Neural crest cell (in vitro differentiated cells): ENCODE results near the gene WDR17. TPM values are rescaled to one million over a fixed set of nuclear protein-coding genes. Genes with fewer than 3 reads are reported as not detected.

ENCODE experiments used
- DNase-seq: peaks from one replicate; pipeline ENCODE4 v3.0.0; 2021; ENCODE audit warnings: low read depth, mixed read lengths, low spot score
- H3K27ac Mint-ChIP-seq: one replicate; pipeline ENCODE4 v1.8.0; 2021; ENCODE audit warnings: mild to moderate bottlenecking, mixed read lengths; ENCODE audit not compliant: unreplicated experiment
- H3K27me3 Mint-ChIP-seq: 2 replicates; pipeline ENCODE4 v1.8.0; 2021; ENCODE audit warnings: low read depth, mild to moderate bottlenecking, mixed read lengths
- H3K36me3 Mint-ChIP-seq: 2 replicates; pipeline ENCODE4 v1.8.0; 2021; ENCODE audit warnings: low read depth, mild to moderate bottlenecking, mixed read lengths
- H3K4me1 Mint-ChIP-seq: 2 replicates; pipeline ENCODE4 v1.8.0; 2021; ENCODE audit warnings: mixed read lengths
- H3K4me3 Mint-ChIP-seq: one replicate; pipeline ENCODE4 v1.8.0; 2021; ENCODE audit warnings: mild to moderate bottlenecking, mixed read lengths
- H3K9me3 Mint-ChIP-seq: 2 replicates; pipeline ENCODE4 v1.8.0; 2021; ENCODE audit warnings: mixed read lengths
- total RNA-seq: library from RNA; stranded (reverse); gene quantifications from 2 replicates; pipeline ENCODE4 v1.2.1, GENCODE V29; 2021
- TF ChIP-seq, protein P1 (sequence below): fragments of 200-600 bp; sonication (generic); conservative IDR thresholded peaks from 2 replicates; pipeline ENCODE4 v1.5.0; 2021; ENCODE audit warnings: antibody characterized with exemption, mild to moderate bottlenecking

WDR17 gene
- total RNA-seq, 1 donor from 2014 or later: 8.7 TPM

DNA sequence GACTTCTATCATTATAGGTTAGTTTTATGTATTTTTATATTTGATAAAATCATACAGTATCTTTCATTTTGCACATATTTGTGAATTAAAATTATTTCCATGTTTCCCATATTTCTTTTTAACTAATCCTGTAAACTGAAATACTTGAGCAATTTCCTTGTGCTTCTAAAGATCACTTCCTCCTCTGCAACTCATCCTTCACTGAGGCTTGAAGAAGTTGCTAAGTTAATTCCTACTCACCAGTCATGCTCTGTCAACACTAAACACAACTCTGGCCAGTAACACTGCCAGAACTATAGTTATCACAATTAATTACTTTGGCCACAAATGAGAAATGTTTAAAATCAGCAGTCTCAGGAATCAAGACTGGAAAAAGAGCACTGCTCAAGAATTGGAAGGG, 123.0 kb downstream of the WDR17 start:
- Mint-ChIP-seq H3K27ac (no peak overlapping the region), H3K36me3 (no peaks in the 10 kb centered on the region), H3K27me3 (peaks cover 7% of the 10 kb centered on the region), H3K4me1 (no peaks in the 10 kb centered on the region), H3K9me3 (no peaks in the 10 kb centered on the region), H3K4me3 (no peak overlapping the region)
- no peak for DNase-seq
- TF ChIP-seq, protein P1, sequence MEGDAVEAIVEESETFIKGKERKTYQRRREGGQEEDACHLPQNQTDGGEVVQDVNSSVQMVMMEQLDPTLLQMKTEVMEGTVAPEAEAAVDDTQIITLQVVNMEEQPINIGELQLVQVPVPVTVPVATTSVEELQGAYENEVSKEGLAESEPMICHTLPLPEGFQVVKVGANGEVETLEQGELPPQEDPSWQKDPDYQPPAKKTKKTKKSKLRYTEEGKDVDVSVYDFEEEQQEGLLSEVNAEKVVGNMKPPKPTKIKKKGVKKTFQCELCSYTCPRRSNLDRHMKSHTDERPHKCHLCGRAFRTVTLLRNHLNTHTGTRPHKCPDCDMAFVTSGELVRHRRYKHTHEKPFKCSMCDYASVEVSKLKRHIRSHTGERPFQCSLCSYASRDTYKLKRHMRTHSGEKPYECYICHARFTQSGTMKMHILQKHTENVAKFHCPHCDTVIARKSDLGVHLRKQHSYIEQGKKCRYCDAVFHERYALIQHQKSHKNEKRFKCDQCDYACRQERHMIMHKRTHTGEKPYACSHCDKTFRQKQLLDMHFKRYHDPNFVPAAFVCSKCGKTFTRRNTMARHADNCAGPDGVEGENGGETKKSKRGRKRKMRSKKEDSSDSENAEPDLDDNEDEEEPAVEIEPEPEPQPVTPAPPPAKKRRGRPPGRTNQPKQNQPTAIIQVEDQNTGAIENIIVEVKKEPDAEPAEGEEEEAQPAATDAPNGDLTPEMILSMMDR: no peak

DNA sequence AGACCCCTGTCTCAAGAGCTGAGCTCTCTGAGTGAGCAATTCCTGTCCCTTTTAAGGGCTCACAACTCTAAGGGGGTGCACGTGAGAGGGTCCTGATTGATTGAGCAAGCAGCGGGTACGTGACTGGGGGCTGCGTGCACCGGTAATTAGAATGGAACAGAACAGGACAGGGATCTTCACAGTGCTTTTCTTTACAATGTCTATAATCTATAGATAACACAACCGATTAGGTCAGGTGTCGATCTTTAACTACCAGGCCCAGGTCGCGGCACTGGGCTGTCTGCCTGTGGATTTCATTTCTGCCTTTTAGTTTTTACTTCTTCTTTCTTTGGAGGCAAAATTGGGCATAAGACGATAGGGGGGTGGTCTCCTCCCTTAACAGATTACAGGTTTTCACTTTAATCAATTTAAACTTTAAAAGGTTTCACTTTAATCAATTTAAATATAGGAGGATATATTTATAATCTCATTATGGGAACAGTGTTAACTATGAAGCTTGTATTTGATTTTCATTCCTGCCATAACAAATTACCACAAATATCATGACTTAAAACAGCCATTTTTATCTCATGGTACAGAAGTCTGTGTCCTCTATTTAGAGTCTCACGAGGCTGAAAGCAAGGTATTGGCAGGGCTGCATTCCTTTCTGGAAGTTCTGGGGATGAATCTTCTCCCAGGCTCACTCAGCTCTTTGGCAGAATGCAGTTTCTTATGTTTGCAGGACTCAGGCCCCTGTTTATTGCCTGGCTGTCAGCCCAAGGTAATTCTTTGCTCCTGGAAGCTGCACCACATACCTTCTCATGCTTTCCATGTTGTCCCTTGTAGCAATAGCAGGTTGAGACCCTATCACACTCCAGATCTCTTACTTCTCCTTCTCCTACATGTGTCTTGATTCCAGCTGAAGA, 124.5 kb downstream of the WDR17 start:
- peaks cover 3% of the 10 kb centered on the region for H3K4me1 Mint-ChIP-seq
- H3K36me3 Mint-ChIP-seq: no peaks in the 10 kb centered on the region
- TF ChIP-seq, protein P1: no peak
- no peak for DNase-seq
- no peak overlapping the region for H3K4me3 Mint-ChIP-seq
- no peaks in the 10 kb centered on the region for H3K9me3 Mint-ChIP-seq
- peaks cover 11% of the 10 kb centered on the region for H3K27me3 Mint-ChIP-seq
- H3K27ac Mint-ChIP-seq: no peak overlapping the region

DNA sequence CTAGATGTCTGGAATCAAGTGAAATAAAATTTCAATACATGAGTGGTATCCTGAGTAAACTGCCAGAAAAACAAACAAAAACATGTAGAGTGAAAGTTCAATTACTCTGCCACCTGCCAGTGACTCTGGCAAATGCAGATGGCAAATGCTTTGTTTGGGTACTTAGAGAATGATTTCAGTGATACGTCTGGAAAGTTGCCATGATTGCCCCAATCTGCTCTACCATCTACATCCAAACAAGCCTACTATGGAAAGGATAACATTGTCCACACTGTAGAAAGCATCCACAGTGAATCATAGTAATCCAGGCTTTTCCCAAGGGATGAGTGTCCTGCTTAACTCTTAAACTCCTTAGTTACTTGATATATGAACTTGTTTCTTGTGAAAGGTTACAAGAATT, 126.3 kb downstream of the WDR17 start:
- H3K4me1 Mint-ChIP-seq: peaks cover 11% of the 10 kb centered on the region
- H3K9me3 Mint-ChIP-seq: peaks cover 4% of the 10 kb centered on the region
- no peak overlapping the region for H3K4me3 Mint-ChIP-seq
- no peak overlapping the region for H3K27ac Mint-ChIP-seq
- H3K36me3 Mint-ChIP-seq: no peaks in the 10 kb centered on the region
- peaks cover 15% of the 10 kb centered on the region for H3K27me3 Mint-ChIP-seq
- DNase-seq: no peak
- TF ChIP-seq, protein P1: no peak

DNA sequence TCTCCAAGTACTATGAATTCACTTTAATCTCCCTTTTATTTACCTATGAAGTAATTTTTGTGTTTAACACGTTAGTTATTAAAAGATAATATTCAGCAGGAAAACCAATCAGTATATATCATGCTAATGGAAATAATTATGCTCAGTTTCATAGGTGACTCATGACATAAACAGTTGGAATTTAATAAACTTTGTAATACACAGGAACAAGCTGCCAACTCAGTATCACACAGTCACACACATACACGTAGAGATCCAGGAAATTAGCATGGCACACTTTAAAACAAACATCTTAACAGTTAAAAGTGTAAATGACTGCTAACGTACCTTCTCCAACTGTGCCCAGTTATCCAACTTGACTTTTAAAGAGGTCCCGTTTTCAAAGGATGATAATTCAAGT, 127.5 kb downstream of the WDR17 start:
- Mint-ChIP-seq H3K36me3 (no peaks in the 10 kb centered on the region), H3K9me3 (peaks cover 4% of the 10 kb centered on the region), H3K4me1 (peaks cover 11% of the 10 kb centered on the region), H3K27me3 (peaks cover 21% of the 10 kb centered on the region), H3K4me3 (no peak overlapping the region), H3K27ac (no peak overlapping the region)
- no peak for DNase-seq
- TF ChIP-seq, protein P1: no peak

DNA sequence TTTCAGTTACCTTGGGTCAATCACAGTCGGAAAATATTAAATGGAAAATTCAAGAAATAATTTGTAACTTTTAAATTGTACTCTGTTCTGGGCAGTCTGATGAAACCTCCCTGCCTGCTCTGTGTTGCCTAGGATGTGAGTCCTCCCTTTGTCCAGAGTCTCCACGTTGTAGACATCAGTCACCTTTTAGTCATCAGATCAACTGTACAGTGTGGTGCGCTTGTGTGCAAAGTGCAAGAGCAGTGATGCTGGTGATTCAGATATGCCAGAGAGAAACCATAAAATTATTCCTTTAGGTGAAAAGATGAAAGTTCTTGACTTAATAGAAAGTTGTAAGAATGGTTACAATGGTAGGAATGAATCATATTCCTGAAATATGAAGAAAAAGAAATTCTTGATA, 128.3 kb downstream of the WDR17 start:
- DNase-seq: no peak
- Mint-ChIP-seq H3K36me3 (no peaks in the 10 kb centered on the region), H3K27ac (no peak overlapping the region), H3K4me3 (peak overlapping the region; percentile 47), H3K4me1 (peaks cover 11% of the 10 kb centered on the region), H3K27me3 (peaks cover 21% of the 10 kb centered on the region), H3K9me3 (peaks cover 4% of the 10 kb centered on the region)
- TF ChIP-seq, protein P1: no peak
